HepG2 (cell line): Measurements from ENCODE around the gene ZNF556. TPM values are rescaled to one million over a fixed set of nuclear protein-coding genes. Genes with fewer than 3 reads are reported as not detected.

Experiments used
- CHD2 ChIP-seq: IDR thresholded peaks from 2 replicates; pipeline ENCODE4 v1.6.1; 2011; ENCODE audit warnings: low read depth, low read length, improper control_type of control experiment
- CREM ChIP-seq, 2 experiments: sonication (generic) in 1 of 2; formaldehyde crosslinking in 1 of 2; IDR thresholded peaks; 2 replicates each; pipeline versions ENCODE4 v1.4.0 to v1.6.1; 2016 to 2020; ENCODE audit warnings: antibody characterized with exemption in 1 of 2, mild to moderate bottlenecking in 1 of 2, missing genetic modification reagents in 1 of 2
- DPF2 ChIP-seq: sonication (generic); formaldehyde crosslinking; IDR thresholded peaks from 2 replicates; pipeline ENCODE4 v1.4.0; 2020; ENCODE audit warnings: mild to moderate bottlenecking, low read depth, missing genetic modification reagents, borderline replicate concordance
- E2F1 ChIP-seq: sonication (generic); formaldehyde crosslinking; IDR thresholded peaks from 2 replicates; pipeline ENCODE4 v1.5.0; 2020; ENCODE audit warnings: missing genetic modification reagents
- ERF ChIP-seq: IDR thresholded peaks from 2 replicates; pipeline ENCODE4 v1.6.1; 2018; ENCODE audit warnings: missing biosample characterization, missing genetic modification reagents
- HES4 ChIP-seq: sonication (generic); formaldehyde crosslinking; IDR thresholded peaks from 2 replicates; pipeline ENCODE4 v1.9.0; 2021; ENCODE audit warnings: mild to moderate bottlenecking, missing genetic modification reagents, borderline replicate concordance
- IRF9 ChIP-seq: sonication (generic); formaldehyde crosslinking; IDR thresholded peaks from 2 replicates; pipeline ENCODE4 v1.8.0; 2022; ENCODE audit warnings: missing genetic modification reagents, mild to moderate bottlenecking, borderline replicate concordance
- JUN ChIP-seq: sonication (generic); formaldehyde crosslinking; IDR thresholded peaks from 2 replicates; pipeline ENCODE4 v1.4.0; 2020; ENCODE audit warnings: mild to moderate bottlenecking, missing genetic modification reagents
- KDM5B ChIP-seq: sonication (generic); formaldehyde crosslinking; IDR thresholded peaks from 2 replicates; pipeline ENCODE4 v1.4.0; 2020; ENCODE audit warnings: missing genetic modification reagents, mild to moderate bottlenecking, borderline replicate concordance
- KMT2B ChIP-seq: IDR thresholded peaks from 2 replicates; pipeline ENCODE4 v1.6.1; 2016; ENCODE audit warnings: missing genetic modification reagents, missing compliant biosample characterization
- MLLT10 ChIP-seq: sonication (generic); formaldehyde crosslinking; IDR thresholded peaks from 2 replicates; pipeline ENCODE4 v1.4.0; 2020; ENCODE audit warnings: missing genetic modification reagents
- NCOR1 ChIP-seq: fragments of 200-600 bp; sonication (generic); IDR thresholded peaks from 2 replicates; pipeline ENCODE4 v1.7.0; 2017; ENCODE audit warnings: antibody characterized with exemption, low read length, borderline replicate concordance
- NFKB2 ChIP-seq: sonication (generic); formaldehyde crosslinking; IDR thresholded peaks from 2 replicates; pipeline ENCODE4 v1.4.0; 2020; ENCODE audit warnings: missing genetic modification reagents, borderline replicate concordance
- PAF1 ChIP-seq: IDR thresholded peaks from 2 replicates; pipeline ENCODE4 v1.6.1; 2016; ENCODE audit warnings: missing genetic modification reagents, missing compliant biosample characterization
- PTBP1 ChIP-seq: fragments of 200-400 bp; formaldehyde crosslinking; IDR thresholded peaks from 2 replicates; pipeline ENCODE4 v1.6.1; 2018; ENCODE audit warnings: low read length, low read depth; ENCODE audit not compliant: poor library complexity, severe bottlenecking
- RARA ChIP-seq: IDR thresholded peaks from 2 replicates; pipeline ENCODE4 v1.6.1; 2016; ENCODE audit warnings: missing genetic modification reagents, missing compliant biosample characterization
- SRF ChIP-seq: IDR thresholded peaks from 2 replicates; pipeline ENCODE4 v1.6.1; 2011; ENCODE audit warnings: mild to moderate bottlenecking, low read depth, low read length, moderate library complexity
- STAT5B ChIP-seq: sonication (generic); formaldehyde crosslinking; IDR thresholded peaks from 2 replicates; pipeline ENCODE4 v1.4.0; 2020; ENCODE audit warnings: missing genetic modification reagents
- TAF15 ChIP-seq: fragments of 200-400 bp; formaldehyde crosslinking; IDR thresholded peaks from one replicate; pipeline ENCODE4 v1.6.1; 2018; ENCODE audit warnings: mild to moderate bottlenecking, low read depth, low read length; ENCODE audit not compliant: poor library complexity, severe bottlenecking
- ZFP36L1 ChIP-seq: sonication (generic); formaldehyde crosslinking; IDR thresholded peaks from 2 replicates; pipeline ENCODE4 v1.8.0; 2022; ENCODE audit warnings: mild to moderate bottlenecking, missing genetic modification reagents, moderate library complexity
- ZNF280B ChIP-seq: sonication (generic); formaldehyde crosslinking; IDR thresholded peaks from 2 replicates; pipeline ENCODE4 v1.5.0; 2020; ENCODE audit warnings: missing genetic modification reagents, mild to moderate bottlenecking, borderline replicate concordance
- ZNF563 ChIP-seq: sonication (generic); formaldehyde crosslinking; IDR thresholded peaks from 2 replicates; pipeline ENCODE4 v1.8.0; 2022; ENCODE audit warnings: mild to moderate bottlenecking, moderate library complexity, missing genetic modification reagents
- ZNF720 ChIP-seq: sonication (generic); formaldehyde crosslinking; IDR thresholded peaks from 2 replicates; pipeline ENCODE4 v1.4.0; 2020; ENCODE audit warnings: missing genetic modification reagents
- ZNF773 ChIP-seq: sonication (generic); formaldehyde crosslinking; IDR thresholded peaks from 2 replicates; pipeline ENCODE4 v1.4.0; 2020; ENCODE audit warnings: missing genetic modification reagents, borderline replicate concordance
- ZNF788 ChIP-seq: sonication (generic); formaldehyde crosslinking; IDR thresholded peaks from 2 replicates; pipeline ENCODE4 v1.5.0; 2020; ENCODE audit warnings: mild to moderate bottlenecking, missing genetic modification reagents, borderline replicate concordance
- polyA plus RNA-seq, 8 experiments: library from polyadenylated mRNA; depleted of rRNA in 3 of 8; stranded (reverse) in 7 of 8; unstranded in 1 of 8; fragments of >200 nt; fragmentation: Illumina TruSeq in 4 of 8; extraction: Trizol in 4 of 8; gene quantifications; 2 replicates each; pipeline versions ENCODE4 v1.2.1 to v1.2.3, GENCODE V29; 2011 to 2016; ENCODE audit warnings: low read depth in 4 of 8, missing spikeins in 1 of 8, mixed read lengths in 1 of 8; ENCODE audit not compliant: insufficient read depth in 1 of 8
- total RNA-seq, 5 experiments: library from RNA; depleted of rRNA; stranded (reverse); fragments of >200 nt; fragmentation: Illumina TruSeq; extraction: Trizol; gene quantifications; 2 replicates each; pipeline ENCODE4 v1.2.3, GENCODE V29; 2016; ENCODE audit warnings: low read depth in 1 of 5

ZNF556 gene
- total and polyA plus RNA-seq, 2 of the 13 experiments (the other 11 are each of a cell fraction or from before 2014, with no cell fraction given): 4.2 to 28.6 TPM

- peak; percentile 62; the same call in 1 of the 2 replicates for TF ChIP-seq ERF (CRISPR knock-in tag)
- TF ChIP-seq ZNF773 (CRISPR knock-in tag): no peak
- peak; percentile 57; the same call in 1 of the 2 replicates for TF ChIP-seq NFKB2 (CRISPR knock-in tag)
- no peak for TF ChIP-seq PAF1 (CRISPR knock-in tag)
- TF ChIP-seq MLLT10 (CRISPR knock-in tag): no peak
- peak; percentile 43; the same call in 1 of the 2 replicates for TF ChIP-seq RARA (CRISPR knock-in tag)
- peak; percentile 71; the same call in 1 of the 2 replicates for TF ChIP-seq KDM5B
- TF ChIP-seq PTBP1: peak; percentile 64
- peak; percentile 64; the same call in 1 of the 2 replicates for TF ChIP-seq ZNF788 (CRISPR knock-in tag)
- peak; percentile 41; the same call in 1 of the 2 replicates for TF ChIP-seq IRF9 (CRISPR knock-in tag)
- TF ChIP-seq HES4: no peak
- TF ChIP-seq ZNF563 (CRISPR knock-in tag): no peak
- peak; percentile 56 for TF ChIP-seq CHD2
- peak; percentile 30; the same call in 1 of the 2 replicates for TF ChIP-seq KMT2B
- TF ChIP-seq ZFP36L1 (CRISPR knock-in tag): no peak; the same call in 1 of the 2 replicates
- TF ChIP-seq STAT5B (CRISPR knock-in tag): peak; percentile 62; the same call in 1 of the 2 replicates
- TF ChIP-seq ZNF720 (CRISPR knock-in tag): peak; percentile 66; the same call in 1 of the 2 replicates
- TF ChIP-seq NCOR1: no peak; the same call in 1 of the 2 replicates
- no peak for TF ChIP-seq ZNF280B (CRISPR knock-in tag)
- TF ChIP-seq TAF15: no peak
- TF ChIP-seq DPF2 (CRISPR knock-in tag): 0 out of 2 replicates have a peak, but pooled peaks have one; percentile 14
- TF ChIP-seq JUN (CRISPR knock-in tag): 0 out of 2 replicates have a peak, but pooled peaks have one; percentile 34
- TF ChIP-seq SRF: peak; percentile 85
- peak; percentile 51; the same call in 1 of the 2 replicates for TF ChIP-seq CREM (IDR thresholded peaks at IDR 0.05)
- TF ChIP-seq CREM (CRISPR knock-in tag; IDR thresholded peaks at IDR 0.05): no peak
- no peak for TF ChIP-seq E2F1 (CRISPR knock-in tag)
Measured at GRCh38 chr19:2867025-2867991, at the start of gene ZNF556 (continued).
